ENCODE results near the gene SLC1A7. TPM values are rescaled to one million over a fixed set of nuclear protein-coding genes. Genes with fewer than 3 reads are reported as not detected.

The SLC1A7 gene
- total and polyA plus RNA-seq, 7 donors = 0.16 to 1.6 (median 0.85) TPM; not detected in 1

DNA sequence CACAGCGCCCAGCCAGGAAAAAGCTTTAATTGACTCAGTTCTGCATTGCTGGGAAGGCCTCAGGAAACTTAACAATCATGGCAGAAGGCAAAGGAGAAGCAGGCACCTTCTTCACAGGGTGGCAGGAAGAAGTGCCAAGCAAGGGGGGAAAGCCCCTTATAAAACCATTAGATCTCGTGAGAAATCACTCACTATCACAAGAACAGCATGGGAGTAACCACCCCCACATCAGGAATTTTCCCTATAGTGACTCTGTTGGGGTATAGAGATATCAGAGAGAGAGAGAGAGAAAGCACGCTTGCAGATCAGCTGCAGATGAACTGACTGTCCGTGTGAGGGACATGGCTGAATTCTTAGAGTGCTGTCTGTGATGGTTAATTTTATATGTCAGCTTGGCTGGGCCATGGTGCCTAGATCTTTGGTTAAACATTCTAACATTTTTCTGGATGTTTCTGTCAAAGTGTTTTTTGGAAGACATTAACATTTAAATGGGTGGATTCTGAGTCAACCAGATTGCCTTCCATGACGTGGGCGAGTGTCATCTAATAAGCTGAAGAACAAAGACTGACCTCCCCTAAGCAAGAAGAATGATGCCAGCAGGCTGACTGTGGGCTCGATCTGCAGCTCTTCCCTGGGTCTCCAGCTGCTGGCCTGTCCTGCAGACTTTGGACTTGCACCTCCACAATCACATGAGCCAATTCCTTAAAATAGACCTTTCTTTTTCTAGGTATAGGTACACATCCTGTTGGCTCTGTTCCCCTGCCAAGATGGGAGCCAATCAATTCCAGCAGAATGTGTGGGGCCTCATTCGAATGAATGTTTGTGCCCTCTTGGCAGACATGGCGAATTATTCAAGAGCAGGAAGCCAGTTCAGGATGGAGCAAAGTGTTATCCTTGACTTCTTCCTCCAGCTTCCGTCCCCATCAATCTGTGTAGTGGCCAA lies 32.8 kb upstream of the SLC1A7 start:
- H3K27ac ChIP-seq = peak overlapping the region in 2 of 4 donors; percentile 62 to 67
- H3K9me3 ChIP-seq = no peaks in the 10 kb centered on the region
- H3K4me3 ChIP-seq = no peak overlapping the region
- 66 to 72% methylated on average over 10 of the region's 10 CpGs for WGBS, 2 donors
- intact Hi-C loops (cut with DNase I) = loop anchor here (5.0 to 10.0 kb wide), 2 partner anchors 70 to 163 kb away; no protein-coding TSS in a partner anchor
- no peaks in the 10 kb centered on the region for H3K27me3 ChIP-seq
- TF ChIP-seq, protein P1, sequence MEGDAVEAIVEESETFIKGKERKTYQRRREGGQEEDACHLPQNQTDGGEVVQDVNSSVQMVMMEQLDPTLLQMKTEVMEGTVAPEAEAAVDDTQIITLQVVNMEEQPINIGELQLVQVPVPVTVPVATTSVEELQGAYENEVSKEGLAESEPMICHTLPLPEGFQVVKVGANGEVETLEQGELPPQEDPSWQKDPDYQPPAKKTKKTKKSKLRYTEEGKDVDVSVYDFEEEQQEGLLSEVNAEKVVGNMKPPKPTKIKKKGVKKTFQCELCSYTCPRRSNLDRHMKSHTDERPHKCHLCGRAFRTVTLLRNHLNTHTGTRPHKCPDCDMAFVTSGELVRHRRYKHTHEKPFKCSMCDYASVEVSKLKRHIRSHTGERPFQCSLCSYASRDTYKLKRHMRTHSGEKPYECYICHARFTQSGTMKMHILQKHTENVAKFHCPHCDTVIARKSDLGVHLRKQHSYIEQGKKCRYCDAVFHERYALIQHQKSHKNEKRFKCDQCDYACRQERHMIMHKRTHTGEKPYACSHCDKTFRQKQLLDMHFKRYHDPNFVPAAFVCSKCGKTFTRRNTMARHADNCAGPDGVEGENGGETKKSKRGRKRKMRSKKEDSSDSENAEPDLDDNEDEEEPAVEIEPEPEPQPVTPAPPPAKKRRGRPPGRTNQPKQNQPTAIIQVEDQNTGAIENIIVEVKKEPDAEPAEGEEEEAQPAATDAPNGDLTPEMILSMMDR (IDR thresholded peaks at IDR 0.05) = no peak
- no peak for TF ChIP-seq EP300 (IDR thresholded peaks at IDR 0.05)
- TF ChIP-seq POLR2AphosphoS5 (IDR thresholded peaks at IDR 0.05) = no peak
- TF ChIP-seq POLR2A (IDR thresholded peaks at IDR 0.05) = no peak
- H3K36me3 ChIP-seq = no peaks in the 10 kb centered on the region
- H3K4me1 ChIP-seq = peaks cover 0 to 42% (median 33%) of the 10 kb centered on the region in 4 donors
- no peak for DNase-seq

DNA sequence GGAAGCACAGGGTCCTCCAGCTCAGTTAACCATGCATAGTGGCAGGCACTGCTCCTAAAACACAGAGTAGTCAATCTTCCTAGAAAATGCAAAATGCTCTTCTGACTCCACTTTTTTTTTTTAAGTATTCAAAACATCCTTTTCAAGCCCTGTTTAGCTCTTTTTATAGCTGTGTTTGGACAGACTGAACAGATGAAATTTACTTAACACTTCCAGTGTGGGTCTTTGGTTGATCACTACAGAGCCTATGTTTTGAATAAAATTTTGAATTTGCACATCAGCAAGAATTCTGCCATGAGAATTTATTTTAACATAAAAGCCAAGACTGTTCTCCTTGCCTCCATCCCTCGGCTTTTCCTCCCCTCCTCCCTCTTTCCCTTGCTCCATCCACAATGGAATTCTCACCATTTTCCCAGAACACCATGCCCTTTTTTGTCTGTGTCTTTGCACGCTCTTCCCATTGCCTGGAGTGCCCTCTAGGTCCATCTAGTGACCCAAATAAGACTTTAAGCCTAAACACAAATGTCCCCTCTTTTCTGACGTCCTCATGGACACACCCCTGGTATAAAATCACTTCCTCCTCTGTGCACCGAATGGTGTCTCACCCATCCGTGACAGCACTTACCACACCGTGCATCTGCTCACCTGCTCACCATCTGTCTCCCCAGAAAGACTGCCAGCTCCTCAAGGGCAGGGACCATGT lies 30.1 kb upstream of the SLC1A7 start:
- H3K9me3 ChIP-seq = no peaks in the 10 kb centered on the region
- H3K36me3 ChIP-seq = no peaks in the 10 kb centered on the region
- WGBS, 2 donors = 15 to 33% methylated on average over 6 of the region's 6 CpGs
- TF ChIP-seq EP300 (IDR thresholded peaks at IDR 0.05) = no peak
- TF ChIP-seq POLR2AphosphoS5 (IDR thresholded peaks at IDR 0.05) = peak in 2 of 4 donors; percentile 14 to 36
- TF ChIP-seq, protein P1 (IDR thresholded peaks at IDR 0.05) = no peak
- H3K4me1 ChIP-seq = peaks cover 0 to 42% (median 32%) of the 10 kb centered on the region in 4 donors
- no peak overlapping the region for H3K4me3 ChIP-seq
- intact Hi-C loops (cut with DNase I) = loop anchor here (10.0 kb wide), 1 partner anchor 68 kb away; no protein-coding TSS in a partner anchor
- no peaks in the 10 kb centered on the region for H3K27me3 ChIP-seq
- peak overlapping the region in 3 of 4 donors; percentile 0 to 59 (median 50) for H3K27ac ChIP-seq
- no peak for DNase-seq

DNA sequence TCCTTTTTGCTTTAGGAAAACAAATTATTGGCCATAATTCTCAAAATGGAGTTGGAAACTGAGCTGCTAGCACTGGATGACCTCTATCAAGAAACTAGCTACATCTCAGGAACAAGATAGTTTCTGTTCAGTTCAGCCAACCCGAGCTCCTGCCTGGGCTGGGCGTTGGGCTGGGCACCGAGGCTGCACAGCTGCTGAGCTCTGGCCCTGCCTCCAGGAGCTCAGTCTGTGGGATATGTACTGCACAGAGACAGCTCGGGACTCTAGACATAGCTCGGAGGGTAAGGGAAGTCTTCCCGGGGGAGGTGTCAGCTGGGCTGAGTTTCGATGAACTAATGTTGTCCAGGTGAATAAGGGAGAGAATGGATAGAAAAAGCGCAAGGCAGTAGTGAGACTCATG lies 24.5 kb upstream of the SLC1A7 start:
- TF ChIP-seq EP300 (IDR thresholded peaks at IDR 0.05) = no peak
- TF ChIP-seq, protein P1 (IDR thresholded peaks at IDR 0.05) = no peak
- no peak for TF ChIP-seq POLR2AphosphoS5 (IDR thresholded peaks at IDR 0.05)
- no peak for TF ChIP-seq POLR2A (IDR thresholded peaks at IDR 0.05)
- intact Hi-C loops (cut with DNase I) = no loop called here
- H3K27me3 ChIP-seq = no peaks in the 10 kb centered on the region
- no peaks in the 10 kb centered on the region for H3K36me3 ChIP-seq
- H3K4me1 ChIP-seq = peaks cover 0 to 5% (median 2%) of the 10 kb centered on the region in 4 donors
- no peak overlapping the region for H3K4me3 ChIP-seq
- 68 to 73% methylated on average over 8 of the region's 8 CpGs for WGBS, 2 donors
- no peak for DNase-seq
- H3K9me3 ChIP-seq = no peaks in the 10 kb centered on the region
- no peak overlapping the region for H3K27ac ChIP-seq

DNA sequence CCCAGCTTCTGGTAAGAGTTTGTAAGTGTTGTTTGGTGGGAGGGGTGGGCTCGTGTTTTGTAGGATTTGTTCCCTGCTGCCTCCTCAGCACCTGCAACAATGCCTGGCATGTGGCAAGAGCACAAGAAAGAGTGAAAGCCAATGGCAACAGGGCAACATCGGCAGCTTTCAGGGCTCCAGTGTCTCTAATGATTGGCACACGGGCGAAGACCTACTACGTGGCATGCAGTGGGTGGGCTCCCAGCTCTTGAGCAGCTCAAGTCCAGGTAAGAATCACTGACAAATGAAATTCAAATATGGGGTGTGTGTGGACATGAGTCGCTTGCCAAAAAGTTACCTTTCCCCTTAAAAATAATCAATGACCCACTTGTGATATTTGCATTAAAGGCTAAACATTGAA lies 23.9 kb upstream of the SLC1A7 start:
- Histone ChIP-seq H3K27me3 (no peaks in the 10 kb centered on the region), H3K9me3 (no peaks in the 10 kb centered on the region), H3K36me3 (no peaks in the 10 kb centered on the region), H3K4me3 (no peak overlapping the region), H3K4me1 (no peaks in the 10 kb centered on the region), H3K27ac (no peak overlapping the region)
- TF ChIP-seq, protein P1 (IDR thresholded peaks at IDR 0.05) = no peak
- TF ChIP-seq POLR2A (IDR thresholded peaks at IDR 0.05) = no peak
- no peak for TF ChIP-seq EP300 (IDR thresholded peaks at IDR 0.05)
- TF ChIP-seq POLR2AphosphoS5 (IDR thresholded peaks at IDR 0.05) = no peak
- intact Hi-C loops (cut with DNase I) = no loop called here
- DNase-seq = no peak
- WGBS, 2 donors = 79 to 87% methylated on average over 6 of the region's 6 CpGs

Data from sigmoid colon (tissue), 7 donors.